Keratinocyte (primary cell): ENCODE data around the gene MAPT. TPM values are rescaled to one million over a fixed set of nuclear protein-coding genes. Genes with fewer than 3 reads are reported as not detected.
A peak's percentile ranks its signal among the peaks of the same experiment; 100 is the strongest.

Source experiments
- DNase-seq: peaks from one replicate; pipeline ENCODE4 v3.0.0-alpha.2; 2011; ENCODE audit warnings: low read depth, missing footprints, low spot score
- FAIRE-seq: peaks from 2 replicates; lab custom pipeline; 2011; peaks lifted over from hg19 to GRCh38; lab: Jason Lieb, UNC
- H2AFZ ChIP-seq: 2 replicates; pipeline ENCODE4 v1.6.0; 2012; ENCODE audit warnings: low read length, control low read depth, inconsistent platforms; ENCODE audit not compliant: control insufficient read depth
- H3K27ac ChIP-seq: 2 replicates; pipeline ENCODE4 v1.5.1; 2011; ENCODE audit warnings: low read length; ENCODE audit not compliant: control insufficient read depth, insufficient read depth
- H3K27me3 ChIP-seq: 3 replicates; pipeline ENCODE4 v1.6.0; 2011; ENCODE audit warnings: low read length; ENCODE audit not compliant: control insufficient read depth, insufficient read depth; ENCODE audit errors: extremely low read depth
- H3K36me3 ChIP-seq, 2 experiments: 2 replicates in 1 of 2; 3 replicates in 1 of 2; pipeline ENCODE4 v1.5.1; 2011; ENCODE audit warnings: low read length in 2 of 2, mild to moderate bottlenecking in 1 of 2; ENCODE audit not compliant: control insufficient read depth in 2 of 2, insufficient read depth in 2 of 2; ENCODE audit errors: extremely low read depth in 1 of 2
- H3K4me1 ChIP-seq: 3 replicates; pipeline ENCODE4 v1.5.1; 2011; ENCODE audit warnings: low read length; ENCODE audit not compliant: control insufficient read depth, insufficient read depth; ENCODE audit errors: extremely low read depth
- H3K4me2 ChIP-seq: 3 replicates; pipeline ENCODE4 v1.6.0; 2011; ENCODE audit warnings: low read depth, low read length; ENCODE audit not compliant: control insufficient read depth, insufficient read depth; ENCODE audit errors: extremely low read depth
- H3K4me3 ChIP-seq, 3 experiments: fragments of 200-600 bp in 1 of 3; sonication (generic) in 1 of 3; 2 replicates in 2 of 3; 3 replicates in 1 of 3; pipeline ENCODE4 v1.5.1; 2011 to 2016; ENCODE audit warnings: low read length in 3 of 3, mild to moderate bottlenecking in 3 of 3, control low read depth in 2 of 3, inconsistent platforms in 1 of 3, low read depth in 1 of 3, mixed read lengths in 1 of 3, mixed run types in 1 of 3, moderate library complexity in 1 of 3; ENCODE audit not compliant: control insufficient read depth in 2 of 3, insufficient read depth in 2 of 3; ENCODE audit errors: extremely low read depth in 1 of 3
- H3K79me2 ChIP-seq: 2 replicates; pipeline ENCODE4 v1.6.0; 2012; ENCODE audit warnings: low read length; ENCODE audit not compliant: control insufficient read depth, insufficient read depth
- H3K9ac ChIP-seq: 3 replicates; pipeline ENCODE4 v1.6.0; 2011; ENCODE audit warnings: low read length; ENCODE audit not compliant: control insufficient read depth, insufficient read depth; ENCODE audit errors: extremely low read depth
- H3K9me1 ChIP-seq: 3 replicates; pipeline ENCODE4 v1.6.0; 2011; ENCODE audit warnings: low read length; ENCODE audit not compliant: control insufficient read depth, insufficient read depth; ENCODE audit errors: extremely low read depth
- H3K9me3 ChIP-seq: 2 replicates; pipeline ENCODE4 v1.5.1; 2012; ENCODE audit warnings: low read depth, low read length; ENCODE audit not compliant: control insufficient read depth
- H4K20me1 ChIP-seq: 3 replicates; pipeline ENCODE4 v1.6.0; 2011; ENCODE audit warnings: low read length; ENCODE audit not compliant: control insufficient read depth, insufficient read depth; ENCODE audit errors: extremely low read depth
- CTCF ChIP-seq, 3 experiments: IDR thresholded peaks in 1 of 3; conservative IDR thresholded peaks in 1 of 3; optimal IDR thresholded peaks in 1 of 3; 2 replicates in 2 of 3; 3 replicates in 1 of 3; pipeline versions ENCODE3 to v1.5.1; 2011; ENCODE audit warnings: low read length in 3 of 3, mild to moderate bottlenecking in 3 of 3, moderate library complexity in 2 of 3, control low read depth in 1 of 3, inconsistent platforms in 1 of 3; ENCODE audit not compliant: insufficient read depth in 2 of 3; ENCODE audit errors: extremely low read depth in 1 of 3
- EZH2 ChIP-seq: IDR thresholded peaks from one replicate; pipeline ENCODE4 v1.6.1; 2012; ENCODE audit warnings: inconsistent platforms, mild to moderate bottlenecking, low read length, moderate library complexity
- dilution Hi-C: fragments of 300-500 bp; cut with MboI; formaldehyde crosslinking; loops from one replicate; pipeline ENCODE4 v1.7.0; 2020; ENCODE audit warnings: low sequenced_read_pairs; ENCODE audit not compliant: extremely low pct_ligation_motif_present
- polyA minus RNA-seq, 3 experiments: library from RNA; depleted of rRNA, polyadenylated mRNA; stranded (reverse); fragments of >200 nt; gene quantifications; 1 replicate in 1 of 3; 2 replicates in 1 of 3; 3 replicates in 1 of 3; pipeline ENCODE4 v1.2.3, GENCODE V29; 2011
- polyA plus RNA-seq, 5 experiments: library from polyadenylated mRNA; depleted of rRNA in 3 of 5; stranded (reverse) in 3 of 5; stranded (forward) in 1 of 5; unstranded in 1 of 5; fragments of >200 nt; gene quantifications; 1 replicate in 1 of 5; 2 replicates in 3 of 5; 3 replicates in 1 of 5; pipeline versions ENCODE4 v1.2.1 to v1.2.3, GENCODE V29; 2011 to 2012; ENCODE audit warnings: missing spikeins in 2 of 5, low read depth in 1 of 5, low replicate concordance in 1 of 5

MAPT gene
- polyA plus RNA-seq = 0.08 to 0.15 TPM (median 0.10 TPM) in 3 replicates
- polyA plus RNA-seq (2011; ENCODE audit: low read depth) = 0.46 TPM
- 0.17 and 0.21 TPM in 2 replicates for polyA plus RNA-seq (2011; cell fraction: cytosol; rRNA removed)
- 0.24 and 0.63 TPM in 2 replicates for polyA plus RNA-seq (2011; cell fraction: nucleus; rRNA removed)
- polyA plus RNA-seq (2012; ENCODE audit: low replicate concordance) = 0.16 and 0.24 TPM in 2 replicates
- 0.13 to 0.26 TPM (median 0.20 TPM) in 3 replicates for polyA minus RNA-seq
- polyA minus RNA-seq (2011; cell fraction: cytosol; rRNA and poly(A)+ RNA removed) = not detected
- polyA minus RNA-seq (2011; cell fraction: nucleus; rRNA and poly(A)+ RNA removed) = 0.32 and 0.54 TPM in 2 replicates

GRCh38 chr17:45894022-45894784 is at the start of gene MAPT:
MAPT (plus strand) TSS chr17:45894554; CDS start chr17:45962338, 67,784 bp downstream.
- FAIRE-seq = no peak
- Histone ChIP-seq H3K27me3 (peaks cover 51% of the 10 kb centered on the region), H3K36me3 (no peaks in the 10 kb centered on the region), H3K27ac (no peak within 1 kb of the TSS), H3K9me3 (no peaks in the 10 kb centered on the region), H3K9me1 (no peaks in the 10 kb centered on the region), H3K4me3 (peak within 1 kb of the TSS; percentile 50 to 71 (median 64)), H3K4me1 (peaks cover 10% of the 10 kb centered on the region), H2AFZ (peak within 1 kb of the TSS; percentile 90), H3K4me2 (peak within 1 kb of the TSS; percentile 81), H3K9ac (peak within 1 kb of the TSS; percentile 63), H3K79me2 (no peaks in the 10 kb centered on the region), H4K20me1 (peaks cover under 1% of the 10 kb centered on the region)
- TF ChIP-seq EZH2 (no peak), CTCF (optimal IDR thresholded peaks at IDR 0.05 in 1 of 3, IDR thresholded peaks at IDR 0.05 in 1 of 3, conservative IDR thresholded peaks at IDR 0.05 in 1 of 3; ENCODE audit: extremely low read depth in 1 of 3, insufficient read depth in 2 of 3, low read length in 3 of 3) (peak; percentile 41 to 84 (median 83))
- dilution Hi-C loops = no loop called here
- peak; percentile 15 for DNase-seq

GRCh38 chr17:45844695-45845375 is 49.5 kb upstream of the MAPT start, which contains the start of gene SPPL2C:
SPPL2C (plus strand) TSS chr17:45844881; CDS start chr17:45844907, 26 bp downstream.
- FAIRE-seq = no peak
- no peaks in the 10 kb centered on the region for H3K79me2 ChIP-seq
- no peaks in the 10 kb centered on the region for H3K27me3 ChIP-seq
- H3K9me1 ChIP-seq = no peaks in the 10 kb centered on the region
- no peak for DNase-seq
- dilution Hi-C loops = no loop called here
- no peaks in the 10 kb centered on the region for H3K36me3 ChIP-seq
- H3K4me1 ChIP-seq = no peaks in the 10 kb centered on the region
- no peak within 1 kb of the TSS for H3K9ac ChIP-seq
- H3K27ac ChIP-seq = no peak within 1 kb of the TSS
- H4K20me1 ChIP-seq = no peaks in the 10 kb centered on the region
- H3K4me3 ChIP-seq = no peak within 1 kb of the TSS
- H3K4me2 ChIP-seq = no peak within 1 kb of the TSS
- H2AFZ ChIP-seq = no peak within 1 kb of the TSS
- TF ChIP-seq EZH2 (no peak), CTCF (optimal IDR thresholded peaks at IDR 0.05 in 1 of 3, IDR thresholded peaks at IDR 0.05 in 1 of 3, conservative IDR thresholded peaks at IDR 0.05 in 1 of 3; ENCODE audit: extremely low read depth in 1 of 3, insufficient read depth in 2 of 3, low read length in 3 of 3) (no peak)
- no peaks in the 10 kb centered on the region for H3K9me3 ChIP-seq
